ENCODE measurements around the gene SLC8B1. TPM values are rescaled to one million over a fixed set of nuclear protein-coding genes. Genes with fewer than 3 reads are reported as not detected.

Gene SLC8B1
- total and polyA plus RNA-seq, 2 experiments from 2014 or later: 4.3 to 5.8 TPM

- Histone ChIP-seq H3K27me3 (peaks cover 11% of the 10 kb centered on the region), H3K9me3 (ENCODE audit: low read depth) (no peaks in the 10 kb centered on the region), H3K27ac (no peak overlapping the region), H3K4me1 (ENCODE audit: low read depth) (no peaks in the 10 kb centered on the region), H3K36me3 (no peaks in the 10 kb centered on the region), H3K4me3 (no peak overlapping the region)
- no peak for TF ChIP-seq CTCF (IDR thresholded peaks at IDR 0.05; ENCODE audit: low read depth, low read length)
- no peak for DNase-seq (ENCODE audit: low read depth in 1 of 2, low spot score in 1 of 2)
Measured at GRCh38 chr12:113333418-113333750, 1.5 kb downstream of the SLC8B1 start.

GRCh38 chr12:113332688-113333417 is 2.1 kb downstream of the SLC8B1 start:
- no peak overlapping the region for H3K27ac ChIP-seq
- no peak overlapping the region for H3K4me3 ChIP-seq
- no peaks in the 10 kb centered on the region for H3K9me3 ChIP-seq (ENCODE audit: low read depth)
- H3K4me1 ChIP-seq (ENCODE audit: low read depth): no peaks in the 10 kb centered on the region
- no peak for DNase-seq (ENCODE audit: low read depth in 1 of 2, low spot score in 1 of 2)
- TF ChIP-seq CTCF (IDR thresholded peaks at IDR 0.05; ENCODE audit: low read depth, low read length): no peak
- peaks cover 11% of the 10 kb centered on the region for H3K27me3 ChIP-seq
- H3K36me3 ChIP-seq: no peaks in the 10 kb centered on the region

GRCh38 chr12:113330505-113330904 is 4.4 kb downstream of the SLC8B1 start:
- Histone ChIP-seq H3K4me1 (ENCODE audit: low read depth) (no peaks in the 10 kb centered on the region), H3K27me3 (peaks cover 11% of the 10 kb centered on the region), H3K27ac (no peak overlapping the region), H3K36me3 (no peaks in the 10 kb centered on the region), H3K9me3 (ENCODE audit: low read depth) (no peaks in the 10 kb centered on the region), H3K4me3 (no peak overlapping the region)
- no peak for TF ChIP-seq CTCF (IDR thresholded peaks at IDR 0.05; ENCODE audit: low read depth, low read length)
- DNase-seq (ENCODE audit: low read depth in 1 of 2, low spot score in 1 of 2): no peak

- Histone ChIP-seq H3K9me3 (ENCODE audit: low read depth) (no peaks in the 10 kb centered on the region), H3K4me3 (no peak overlapping the region), H3K4me1 (ENCODE audit: low read depth) (no peaks in the 10 kb centered on the region), H3K27me3 (peaks cover 11% of the 10 kb centered on the region), H3K27ac (no peak overlapping the region), H3K36me3 (no peaks in the 10 kb centered on the region)
- DNase-seq (ENCODE audit: low read depth in 1 of 2, low spot score in 1 of 2): no peak
- TF ChIP-seq CTCF (IDR thresholded peaks at IDR 0.05; ENCODE audit: low read depth, low read length): no peak
Measured at GRCh38 chr12:113329791-113330417, 5.0 kb downstream of the SLC8B1 start.

GRCh38 chr12:113329022-113329790 is 5.7 kb downstream of the SLC8B1 start:
- H3K27me3 ChIP-seq: peaks cover 6% of the 10 kb centered on the region
- H3K36me3 ChIP-seq: no peaks in the 10 kb centered on the region
- H3K9me3 ChIP-seq (ENCODE audit: low read depth): no peaks in the 10 kb centered on the region
- H3K4me3 ChIP-seq: no peak overlapping the region
- H3K4me1 ChIP-seq (ENCODE audit: low read depth): no peaks in the 10 kb centered on the region
- no peak for TF ChIP-seq CTCF (IDR thresholded peaks at IDR 0.05; ENCODE audit: low read depth, low read length)
- DNase-seq (ENCODE audit: low read depth in 1 of 2, low spot score in 1 of 2): no peak
- no peak overlapping the region for H3K27ac ChIP-seq

Data from cardiac muscle cell (in vitro differentiated cells and primary cell).